HepG2 (cell line): ENCODE data around the gene ROMO1. TPM values are rescaled to one million over a fixed set of nuclear protein-coding genes. Genes with fewer than 3 reads are reported as not detected.
A peak's percentile ranks its signal among the peaks of the same experiment; 100 is the strongest.

Experiments used
- ARID2 ChIP-seq: sonication (generic); formaldehyde crosslinking; IDR thresholded peaks from 2 replicates; pipeline ENCODE4 v1.8.1; 2022; ENCODE audit warnings: mild to moderate bottlenecking, missing genetic modification reagents, borderline replicate concordance
- BHLHE40 ChIP-seq: IDR thresholded peaks from 2 replicates; pipeline ENCODE4 v1.6.1; 2011; ENCODE audit warnings: low read length, improper control_type of control experiment
- CBX5 ChIP-seq: sonication (generic); formaldehyde crosslinking; IDR thresholded peaks from 2 replicates; pipeline ENCODE4 v1.4.0; 2020; ENCODE audit warnings: missing genetic modification reagents, borderline replicate concordance
- DR1 ChIP-seq: sonication (generic); formaldehyde crosslinking; IDR thresholded peaks from 2 replicates; pipeline ENCODE4 v1.8.0; 2021; ENCODE audit warnings: mild to moderate bottlenecking, missing genetic modification reagents, inconsistent platforms
- HDAC6 ChIP-seq: fragments of 200-600 bp; sonication (generic); IDR thresholded peaks from 2 replicates; pipeline ENCODE4 v1.7.0; 2017; ENCODE audit warnings: mild to moderate bottlenecking, antibody characterized with exemption, low read length, low read depth
- HMG20A ChIP-seq: IDR thresholded peaks from 2 replicates; pipeline ENCODE4 v1.6.1; 2016; ENCODE audit warnings: borderline replicate concordance
- IKZF5 ChIP-seq: IDR thresholded peaks from 2 replicates; pipeline ENCODE4 v1.6.1; 2018; ENCODE audit warnings: missing genetic modification reagents, mild to moderate bottlenecking, missing compliant biosample characterization
- KLF6 ChIP-seq: IDR thresholded peaks from 2 replicates; pipeline ENCODE4 v1.8.0; 2016; ENCODE audit warnings: missing biosample characterization, missing genetic modification reagents
- KMT2A ChIP-seq: sonication (generic); formaldehyde crosslinking; IDR thresholded peaks from 2 replicates; pipeline ENCODE4 v1.4.0; 2020; ENCODE audit warnings: missing genetic modification reagents
- KMT2B ChIP-seq: IDR thresholded peaks from 2 replicates; pipeline ENCODE4 v1.6.1; 2016; ENCODE audit warnings: missing genetic modification reagents, missing compliant biosample characterization
- MAFK ChIP-seq, 2 experiments: IDR thresholded peaks in 1 of 2; conservative IDR thresholded peaks in 1 of 2; 2 replicates each; pipeline ENCODE4 v1.6.1; 2011; ENCODE audit warnings: improper control_type of control experiment in 2 of 2, low read length in 2 of 2
- MBD4 ChIP-seq: IDR thresholded peaks from 2 replicates; pipeline ENCODE4 v1.6.1; 2012; ENCODE audit warnings: low read length, inconsistent platforms, borderline replicate concordance
- MED8 ChIP-seq: sonication (generic); formaldehyde crosslinking; IDR thresholded peaks from 2 replicates; pipeline ENCODE4 v1.8.1; 2023; ENCODE audit warnings: mild to moderate bottlenecking, missing genetic modification reagents; ENCODE audit not compliant: insufficient replicate concordance
- MEIS2 ChIP-seq: sonication (generic); formaldehyde crosslinking; IDR thresholded peaks from 2 replicates; pipeline ENCODE4 v1.9.0; 2021; ENCODE audit warnings: mild to moderate bottlenecking, missing genetic modification reagents
- PHF5A ChIP-seq: IDR thresholded peaks from one replicate; pipeline ENCODE4 v1.6.1; 2018; ENCODE audit warnings: low read depth, missing genetic modification reagents; ENCODE audit not compliant: unreplicated experiment
- POLR2AphosphoS2 ChIP-seq: IDR thresholded peaks from 2 replicates; pipeline ENCODE4 v1.6.1; 2011; ENCODE audit warnings: low read depth, low read length, improper control_type of control experiment
- POLR2G ChIP-seq: fragments of 200-400 bp; formaldehyde crosslinking; IDR thresholded peaks from 2 replicates; pipeline ENCODE4 v1.6.1; 2018; ENCODE audit warnings: mild to moderate bottlenecking, low read depth, low read length, moderate library complexity
- RAD21 ChIP-seq: fragments of 450-650 bp; formaldehyde crosslinking; IDR thresholded peaks from 2 replicates; pipeline ENCODE4 v1.5.0; 2020; ENCODE audit warnings: mild to moderate bottlenecking
- SMYD3 ChIP-seq: sonication (generic); formaldehyde crosslinking; IDR thresholded peaks from 2 replicates; pipeline ENCODE4 v1.8.1; 2023; ENCODE audit warnings: mild to moderate bottlenecking, missing genetic modification reagents
- TEF ChIP-seq: sonication (generic); formaldehyde crosslinking; IDR thresholded peaks from 2 replicates; pipeline ENCODE4 v1.5.0; 2020; ENCODE audit warnings: missing genetic modification reagents
- THAP9 ChIP-seq: sonication (generic); formaldehyde crosslinking; IDR thresholded peaks from 2 replicates; pipeline ENCODE4; 2020; ENCODE audit warnings: missing genetic modification reagents, mild to moderate bottlenecking, borderline replicate concordance
- ZNF263 ChIP-seq: sonication (generic); formaldehyde crosslinking; IDR thresholded peaks from 2 replicates; pipeline ENCODE4 v1.4.0; 2020; ENCODE audit warnings: missing genetic modification reagents
- polyA plus RNA-seq, 8 experiments: library from polyadenylated mRNA; depleted of rRNA in 3 of 8; stranded (reverse) in 7 of 8; unstranded in 1 of 8; fragments of >200 nt; fragmentation: Illumina TruSeq in 4 of 8; extraction: Trizol in 4 of 8; gene quantifications; 2 replicates each; pipeline versions ENCODE4 v1.2.1 to v1.2.3, GENCODE V29; 2011 to 2016; ENCODE audit warnings: low read depth in 4 of 8, missing spikeins in 1 of 8, mixed read lengths in 1 of 8; ENCODE audit not compliant: insufficient read depth in 1 of 8
- total RNA-seq, 5 experiments: library from RNA; depleted of rRNA; stranded (reverse); fragments of >200 nt; fragmentation: Illumina TruSeq; extraction: Trizol; gene quantifications; 2 replicates each; pipeline ENCODE4 v1.2.3, GENCODE V29; 2016; ENCODE audit warnings: low read depth in 1 of 5
- TF ChIP-seq, protein P1 (sequence below): sonication (generic); formaldehyde crosslinking; IDR thresholded peaks from 2 replicates; pipeline ENCODE4 v1.4.0; 2020; ENCODE audit warnings: missing genetic modification reagents

Gene ROMO1
- total and polyA plus RNA-seq, 2 of the 13 experiments (the other 11 are each of a cell fraction or from before 2014, with no cell fraction given) = 636 to 755 TPM

GRCh38 chr20:35702051-35702823, 3.0 kb downstream of the ROMO1 start (continued):
- TF ChIP-seq POLR2G = peak; percentile 76
- TF ChIP-seq HDAC6 = 0 out of 2 replicates have a peak, but pooled peaks have one; percentile 43
- peak; percentile 55; the same call in 1 of the 2 replicates for TF ChIP-seq RAD21 (CRISPR knock-in tag)
- no peak for TF ChIP-seq THAP9 (CRISPR knock-in tag)
- peak; percentile 94; the same call in 1 of the 2 replicates for TF ChIP-seq MBD4
- TF ChIP-seq SMYD3 (CRISPR knock-in tag) = peak; percentile 90; the same call in 1 of the 2 replicates
- TF ChIP-seq, protein P1, sequence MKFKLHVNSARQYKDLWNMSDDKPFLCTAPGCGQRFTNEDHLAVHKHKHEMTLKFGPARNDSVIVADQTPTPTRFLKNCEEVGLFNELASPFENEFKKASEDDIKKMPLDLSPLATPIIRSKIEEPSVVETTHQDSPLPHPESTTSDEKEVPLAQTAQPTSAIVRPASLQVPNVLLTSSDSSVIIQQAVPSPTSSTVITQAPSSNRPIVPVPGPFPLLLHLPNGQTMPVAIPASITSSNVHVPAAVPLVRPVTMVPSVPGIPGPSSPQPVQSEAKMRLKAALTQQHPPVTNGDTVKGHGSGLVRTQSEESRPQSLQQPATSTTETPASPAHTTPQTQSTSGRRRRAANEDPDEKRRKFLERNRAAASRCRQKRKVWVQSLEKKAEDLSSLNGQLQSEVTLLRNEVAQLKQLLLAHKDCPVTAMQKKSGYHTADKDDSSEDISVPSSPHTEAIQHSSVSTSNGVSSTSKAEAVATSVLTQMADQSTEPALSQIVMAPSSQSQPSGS = no peak; the same call in 1 of the 2 replicates
- TF ChIP-seq POLR2AphosphoS2 = peak; percentile 98
- TF ChIP-seq HMG20A (CRISPR knock-in tag) = 0 out of 2 replicates have a peak, but pooled peaks have one; percentile 6
- TF ChIP-seq KMT2B = no peak; the same call in 1 of the 2 replicates
- TF ChIP-seq PHF5A (CRISPR knock-in tag) = peak; percentile 29
- peak; percentile 76 for TF ChIP-seq ARID2 (CRISPR knock-in tag)
- TF ChIP-seq DR1 = peak; percentile 25; the same call in 1 of the 2 replicates
- TF ChIP-seq KMT2A (CRISPR knock-in tag) = no peak
- TF ChIP-seq BHLHE40 = no peak
- no peak for TF ChIP-seq ZNF263
- TF ChIP-seq TEF (CRISPR knock-in tag) = peak; percentile 16; the same call in 1 of the 2 replicates
- peak; percentile 81 for TF ChIP-seq MAFK (conservative IDR thresholded peaks at IDR 0.05 in 1 of 2, IDR thresholded peaks at IDR 0.05 in 1 of 2; ENCODE audit: low read length in 2 of 2)
- TF ChIP-seq MED8 (CRISPR knock-in tag) = no peak
- peak; percentile 63; the same call in 1 of the 2 replicates for TF ChIP-seq IKZF5 (CRISPR knock-in tag)
- TF ChIP-seq MEIS2 (CRISPR knock-in tag) = no peak; the same call in 1 of the 2 replicates
- TF ChIP-seq CBX5 (CRISPR knock-in tag) = 0 out of 2 replicates have a peak, but pooled peaks have one; percentile 30
- TF ChIP-seq KLF6 (CRISPR knock-in tag) = 0 out of 2 replicates have a peak, but pooled peaks have one; percentile 5
